CD4-positive, alpha-beta T cell (primary cell): ENCODE data around the gene CYP3A5. TPM values are rescaled to one million over a fixed set of nuclear protein-coding genes. Genes with fewer than 3 reads are reported as not detected.

Experiments
- ATAC-seq: fragments of 200-7000 bp; cut with Tn5 transposase; one replicate; pipeline ENCODE4 v1.10.0; 2022; ENCODE audit warnings: mild to moderate bottlenecking; ENCODE audit not compliant: poor library complexity
- CTCF ChIA-PET: fragments of 350-600 bp; sonication (Branson Sonifier 250); formaldehyde crosslinking; loops from one replicate; lab custom pipeline; 2021; ENCODE audit warnings: antibody characterized with exemption, inconsistent platforms; lab: Charles Lee
- POLR2A ChIA-PET: fragments of 350-600 bp; sonication (Branson Sonifier 250); formaldehyde crosslinking; loops from one replicate; lab custom pipeline; 2021; ENCODE audit warnings: antibody characterized with exemption, inconsistent platforms; lab: Charles Lee
- DNase-seq, 14 experiments: peaks; one replicate each; pipeline ENCODE4 v3.0.0-alpha.2; 2013 to 2020; ENCODE audit warnings: mixed read lengths in 2 of 14
- H3K27ac ChIP-seq, 2 donors: one replicate each; pipeline versions ENCODE4 v1.5.1 to v1.7.0; 2013; ENCODE audit warnings: low read length in 2 of 2, low read depth in 1 of 2, mild to moderate bottlenecking in 1 of 2
- H3K27me3 ChIP-seq, 2 experiments: 1 replicate in 1 of 2; 2 replicates in 1 of 2; pipeline versions ENCODE4 v1.6.1 to v1.7.0; 2013; ENCODE audit warnings: low read length in 2 of 2, control low read depth in 1 of 2, mild to moderate bottlenecking in 1 of 2, moderate library complexity in 1 of 2; ENCODE audit not compliant: insufficient read depth in 2 of 2, control insufficient read depth in 1 of 2
- H3K36me3 ChIP-seq: one replicate; pipeline ENCODE4 v1.6.1; 2013; ENCODE audit warnings: low read length, control low read depth; ENCODE audit not compliant: insufficient read depth
- H3K4me1 ChIP-seq: one replicate; pipeline ENCODE4 v1.6.1; 2013; ENCODE audit warnings: low read length, control low read depth; ENCODE audit not compliant: insufficient read depth
- H3K4me3 ChIP-seq: one replicate; pipeline ENCODE4 v1.5.1; 2013; ENCODE audit warnings: mild to moderate bottlenecking, low read length, moderate library complexity
- H3K9me3 ChIP-seq, 2 experiments: 1 replicate in 1 of 2; 2 replicates in 1 of 2; pipeline versions ENCODE4 v1.6.1 to v1.7.0; 2013; ENCODE audit warnings: low read length in 2 of 2, mild to moderate bottlenecking in 2 of 2, control low read depth in 1 of 2, moderate library complexity in 1 of 2; ENCODE audit not compliant: control insufficient read depth in 1 of 2, insufficient read depth in 1 of 2
- H3K27ac Mint-ChIP-seq: one replicate; pipeline ENCODE4 v1.8.0; 2020; ENCODE audit warnings: mixed read lengths
- H3K27me3 Mint-ChIP-seq: one replicate; pipeline ENCODE4 v1.8.0; 2021; ENCODE audit warnings: mixed read lengths
- H3K36me3 Mint-ChIP-seq: one replicate; pipeline ENCODE4 v1.8.0; 2021; ENCODE audit warnings: low read depth, mixed read lengths
- H3K4me1 Mint-ChIP-seq: one replicate; pipeline ENCODE4 v1.8.0; 2021; ENCODE audit warnings: low read depth, mixed read lengths
- H3K4me3 Mint-ChIP-seq: one replicate; pipeline ENCODE4 v1.8.0; 2020; ENCODE audit warnings: mild to moderate bottlenecking, mixed read lengths
- H3K9me3 Mint-ChIP-seq: one replicate; pipeline ENCODE4 v1.8.0; 2020; ENCODE audit warnings: mixed read lengths
- CTCF ChIP-seq: fragments of 200-600 bp; IDR thresholded peaks from one replicate; pipeline ENCODE4 v1.8.0; 2022; ENCODE audit warnings: antibody characterized with exemption, mild to moderate bottlenecking
- intact Hi-C, 2 experiments: fragments of 100-400 bp; cut with DNase I in 1 of 2; cut with micrococcal nuclease in 1 of 2; formaldehyde crosslinking; loops; one replicate each; pipeline versions ENCODE4 v1.15.1 to v1.9.0; 2023 to 2025; cut with DNase I, micrococcal nuclease
- total RNA-seq, 174 experiments: library from RNA in 2 of 174; stranded (reverse) in 2 of 174; gene quantifications; one replicate each; pipeline ENCODE4 v1.2.3 and lab custom pipeline; 2021 to 2026

CYP3A5 gene
- total RNA-seq, 2 experiments from 2014 or later: not detected

- H3K4me1 ChIP-seq: peaks cover 13% of the 10 kb centered on the region
- H3K27me3 ChIP-seq: no peaks in the 10 kb centered on the region
- POLR2A ChIA-PET: no interaction called here
- CTCF ChIA-PET: no interaction called here
- Mint-ChIP-seq H3K27me3 (no peaks in the 10 kb centered on the region), H3K4me1 (peaks cover 28% of the 10 kb centered on the region), H3K9me3 (no peaks in the 10 kb centered on the region), H3K4me3 (no peak overlapping the region), H3K36me3 (peaks cover 79% of the 10 kb centered on the region), H3K27ac (no peak overlapping the region)
- TF ChIP-seq CTCF: no peak
- H3K27ac ChIP-seq: no peak overlapping the region
- H3K9me3 ChIP-seq: no peaks in the 10 kb centered on the region
- ATAC-seq (no peak), DNase-seq (no peak)
- intact Hi-C loops: loop anchor here in 1 of 2 experiments (10.0 kb wide), 1 partner anchor 485 kb away; the partner anchor contains the start of gene SMURF1
- H3K36me3 ChIP-seq: peaks cover 88% of the 10 kb centered on the region
- no peak overlapping the region for H3K4me3 ChIP-seq
These were observed 50.2 kb downstream of the CYP3A5 start for GRCh38 chr7:99629643-99630042.

- no peaks in the 10 kb centered on the region for H3K27me3 ChIP-seq
- H3K9me3 ChIP-seq: no peaks in the 10 kb centered on the region
- no peak for TF ChIP-seq CTCF
- H3K36me3 Mint-ChIP-seq: peaks cover 87% of the 10 kb centered on the region
- no peaks in the 10 kb centered on the region for H3K9me3 Mint-ChIP-seq
- no peak for DNase-seq
- no peak overlapping the region for H3K27ac ChIP-seq
- H3K36me3 ChIP-seq: peaks cover 82% of the 10 kb centered on the region
- intact Hi-C loops: loop anchor here in 1 of 2 experiments (10.0 kb wide), 1 partner anchor 484 kb away; the partner anchor contains the start of gene SMURF1
- POLR2A ChIA-PET: no interaction called here
- H3K4me1 Mint-ChIP-seq: peaks cover 36% of the 10 kb centered on the region
- no peaks in the 10 kb centered on the region for H3K27me3 Mint-ChIP-seq
- H3K27ac Mint-ChIP-seq: no peak overlapping the region
- CTCF ChIA-PET: no interaction called here
- no peak for ATAC-seq
- H3K4me3 Mint-ChIP-seq: no peak overlapping the region
- peaks cover 22% of the 10 kb centered on the region for H3K4me1 ChIP-seq
- H3K4me3 ChIP-seq: no peak overlapping the region
These were observed 51.0 kb downstream of the CYP3A5 start for GRCh38 chr7:99628471-99629465.

GRCh38 chr7:99627513-99627912 lies 52.3 kb downstream of the CYP3A5 start:
- Histone ChIP-seq H3K4me1 (peaks cover 35% of the 10 kb centered on the region), H3K27ac (no peak overlapping the region), H3K36me3 (peaks cover 83% of the 10 kb centered on the region), H3K27me3 (no peaks in the 10 kb centered on the region), H3K4me3 (no peak overlapping the region), H3K9me3 (no peaks in the 10 kb centered on the region)
- H3K27ac Mint-ChIP-seq: peak overlapping the region; percentile 92
- POLR2A ChIA-PET: no interaction called here
- CTCF ChIA-PET: interaction anchor here (1.0 kb wide), 1 partner anchor 10 kb away, joined by 3 read pairs; no protein-coding TSS in a partner anchor
- no peaks in the 10 kb centered on the region for H3K9me3 Mint-ChIP-seq
- ATAC-seq: no peak
- H3K4me1 Mint-ChIP-seq: peaks cover 46% of the 10 kb centered on the region
- H3K4me3 Mint-ChIP-seq: no peak overlapping the region
- no peaks in the 10 kb centered on the region for H3K27me3 Mint-ChIP-seq
- peaks cover 89% of the 10 kb centered on the region for H3K36me3 Mint-ChIP-seq
- no peak for TF ChIP-seq CTCF
- intact Hi-C loops: loop anchor here in 1 of 2 experiments (10.0 kb wide), 1 partner anchor 483 kb away; the partner anchor contains the start of gene SMURF1
- no peak for DNase-seq
